ENCODE data around the gene LACTBL1. TPM values are rescaled to one million over a fixed set of nuclear protein-coding genes. Genes with fewer than 3 reads are reported as not detected.

The LACTBL1 gene
- total RNA-seq, 1 donor, result not detected

DNA sequence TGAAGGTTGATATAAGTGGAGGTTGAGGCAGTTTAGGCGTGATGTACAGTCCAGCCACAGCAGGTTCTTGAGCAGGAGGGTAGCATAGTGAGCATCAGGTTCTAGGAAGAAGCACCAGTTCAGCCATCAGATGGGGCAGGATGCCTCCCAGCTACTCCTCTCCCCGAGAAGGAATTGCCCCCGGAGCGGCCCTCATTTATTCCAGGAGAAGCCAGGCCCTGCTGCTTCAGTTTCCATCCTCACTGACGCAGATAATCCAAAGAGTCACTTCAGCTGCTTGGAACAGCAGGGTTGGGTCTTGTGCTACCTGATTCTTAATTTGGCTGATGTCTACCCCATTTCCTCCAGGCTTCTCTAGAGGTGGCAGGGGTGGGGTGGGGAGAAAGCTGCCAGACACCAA is 54.7 kb downstream of the LACTBL1 start:
- H3K4me3 ChIP-seq (ENCODE audit: low read depth, low read length), result no peak overlapping the region
- TF ChIP-seq, protein P1, sequence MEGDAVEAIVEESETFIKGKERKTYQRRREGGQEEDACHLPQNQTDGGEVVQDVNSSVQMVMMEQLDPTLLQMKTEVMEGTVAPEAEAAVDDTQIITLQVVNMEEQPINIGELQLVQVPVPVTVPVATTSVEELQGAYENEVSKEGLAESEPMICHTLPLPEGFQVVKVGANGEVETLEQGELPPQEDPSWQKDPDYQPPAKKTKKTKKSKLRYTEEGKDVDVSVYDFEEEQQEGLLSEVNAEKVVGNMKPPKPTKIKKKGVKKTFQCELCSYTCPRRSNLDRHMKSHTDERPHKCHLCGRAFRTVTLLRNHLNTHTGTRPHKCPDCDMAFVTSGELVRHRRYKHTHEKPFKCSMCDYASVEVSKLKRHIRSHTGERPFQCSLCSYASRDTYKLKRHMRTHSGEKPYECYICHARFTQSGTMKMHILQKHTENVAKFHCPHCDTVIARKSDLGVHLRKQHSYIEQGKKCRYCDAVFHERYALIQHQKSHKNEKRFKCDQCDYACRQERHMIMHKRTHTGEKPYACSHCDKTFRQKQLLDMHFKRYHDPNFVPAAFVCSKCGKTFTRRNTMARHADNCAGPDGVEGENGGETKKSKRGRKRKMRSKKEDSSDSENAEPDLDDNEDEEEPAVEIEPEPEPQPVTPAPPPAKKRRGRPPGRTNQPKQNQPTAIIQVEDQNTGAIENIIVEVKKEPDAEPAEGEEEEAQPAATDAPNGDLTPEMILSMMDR (IDR thresholded peaks at IDR 0.05; ENCODE audit: insufficient read depth, low read length), result no peak
- DNase-seq (ENCODE audit: low read depth), result no peak

- TF ChIP-seq, protein P1 (IDR thresholded peaks at IDR 0.05; ENCODE audit: insufficient read depth, low read length), result no peak
- H3K4me3 ChIP-seq (ENCODE audit: low read depth, low read length), result no peak overlapping the region
- DNase-seq (ENCODE audit: low read depth), result no peak
Measured at GRCh38 chr1:22916471-22916820, 56.2 kb downstream of the LACTBL1 start.

DNA sequence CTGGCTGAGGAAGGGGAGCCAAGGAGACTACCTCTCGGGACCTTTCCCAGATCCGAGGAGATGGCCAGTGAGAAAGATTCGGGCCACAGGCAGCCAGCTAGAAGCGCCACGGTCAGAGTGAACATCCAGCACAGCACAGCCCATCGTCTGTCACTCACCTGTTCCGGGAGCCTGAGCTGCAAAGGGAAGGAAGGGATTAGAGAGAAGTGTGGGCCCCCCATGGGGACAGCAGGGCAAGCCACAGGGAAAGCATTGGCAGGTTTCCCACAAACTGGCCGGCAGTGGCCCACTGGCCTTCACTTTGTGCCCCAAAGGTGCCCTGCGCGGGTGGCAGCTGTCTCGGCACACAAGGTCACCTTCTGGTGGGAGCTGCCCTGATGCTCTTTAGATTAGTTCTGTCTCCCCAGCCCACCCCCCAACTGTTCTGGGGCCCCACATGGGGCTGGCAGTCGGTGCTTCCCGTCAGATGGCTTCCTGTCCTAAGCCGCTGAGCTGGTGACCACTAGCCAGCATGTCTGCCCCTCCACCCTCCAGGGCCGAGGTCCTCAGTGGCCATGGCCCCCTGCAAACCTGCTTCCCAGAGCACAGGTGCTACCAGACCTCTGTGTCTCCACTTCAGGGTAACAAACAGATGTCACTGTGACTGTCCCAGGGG is 56.7 kb downstream of the LACTBL1 start:
- TF ChIP-seq, protein P1 (IDR thresholded peaks at IDR 0.05; ENCODE audit: insufficient read depth, low read length), result no peak
- DNase-seq (ENCODE audit: low read depth), result no peak
- no peak overlapping the region for H3K4me3 ChIP-seq (ENCODE audit: low read depth, low read length)

GRCh38 chr1:22915231-22915630 is 57.4 kb downstream of the LACTBL1 start:
- H3K4me3 ChIP-seq (ENCODE audit: low read depth, low read length), result no peak overlapping the region
- TF ChIP-seq, protein P1 (IDR thresholded peaks at IDR 0.05; ENCODE audit: insufficient read depth, low read length), result no peak
- DNase-seq (ENCODE audit: low read depth), result no peak

DNA sequence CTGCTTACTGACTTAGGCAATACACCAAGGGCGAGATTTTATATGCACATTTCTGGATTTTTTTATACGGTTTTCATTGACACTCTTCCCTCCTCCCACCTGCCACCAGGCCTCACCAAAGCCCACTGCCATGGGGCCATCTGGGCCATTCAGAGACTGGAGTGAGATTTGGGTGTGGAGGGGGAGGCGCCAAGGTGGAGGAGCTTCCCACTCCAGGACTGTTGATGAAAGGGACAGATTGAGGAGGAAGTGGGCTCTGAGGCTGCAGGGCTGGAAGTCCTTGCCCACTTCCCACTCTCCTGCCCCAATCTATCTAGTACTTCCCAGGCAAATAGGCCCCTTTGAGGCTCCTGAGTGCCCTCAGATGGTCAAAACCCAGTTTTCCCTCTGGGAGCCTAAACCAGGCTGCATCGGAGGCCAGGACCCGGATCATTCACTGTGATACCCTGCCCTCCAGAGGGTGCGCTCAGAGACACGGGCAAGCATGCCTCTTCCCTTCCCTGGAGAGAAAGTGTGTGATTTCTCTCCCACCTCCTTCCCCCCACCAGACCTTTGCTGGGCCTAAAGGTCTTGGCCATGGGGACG is 57.9 kb downstream of the LACTBL1 start:
- no peak overlapping the region for H3K4me3 ChIP-seq (ENCODE audit: low read depth, low read length)
- TF ChIP-seq, protein P1 (IDR thresholded peaks at IDR 0.05; ENCODE audit: insufficient read depth, low read length), result no peak
- DNase-seq (ENCODE audit: low read depth), result no peak

GRCh38 chr1:22914156-22914555 is 58.5 kb downstream of the LACTBL1 start:
- no peak for DNase-seq (ENCODE audit: low read depth)
- H3K4me3 ChIP-seq (ENCODE audit: low read depth, low read length), result no peak overlapping the region
- TF ChIP-seq, protein P1 (IDR thresholded peaks at IDR 0.05; ENCODE audit: insufficient read depth, low read length), result no peak

All from fibroblast of the aortic adventitia (primary cell).